ENCODE measurements around the gene PCBP1. TPM values are rescaled to one million over a fixed set of nuclear protein-coding genes. Genes with fewer than 3 reads are reported as not detected.
"Not testable (repeated sequence)": the region's sequence is repeated elsewhere in the genome, so short reads cannot be mapped to it uniquely, and the experiment has no call there.

Gene PCBP1
- total RNA-seq, 2 experiments from 2014 or later, result 470 to 489 TPM

- no peaks in the 10 kb centered on the region for H3K27me3 Mint-ChIP-seq
Observed at GRCh38 chr2:70104231-70105111, 17.2 kb downstream of the PCBP1 start.

GRCh38 chr2:70106138-70106537, 18.9 kb downstream of the PCBP1 start:
- ATAC-seq; H3K9me3 Mint-ChIP-seq; H3K4me3 Mint-ChIP-seq; DNase-seq; intact Hi-C loops (cut with micrococcal nuclease); H3K36me3 Mint-ChIP-seq (ENCODE audit: low read depth); H3K27me3 Mint-ChIP-seq: not testable (repeated sequence)
- Mint-ChIP-seq H3K27ac (peak overlapping the region; percentile 5), H3K4me1 (ENCODE audit: low read depth) (peaks cover 63% of the 10 kb centered on the region)
- CTCF ChIA-PET, result interaction anchor here (0.7 kb wide), 2 partner anchors 12 to 16 kb away, joined by 3 to 4 read pairs; no protein-coding TSS in a partner anchor
- POLR2A ChIA-PET, result interaction anchor here (1.4 to 11.0 kb wide), 3 partner anchors 16 to 18 kb away, joined by 4 to 217 read pairs (median 40); partner anchors contain the start of gene PCBP1

More at GRCh38 chr2:70104231-70105111, 17.2 kb downstream of the PCBP1 start:
- CTCF ChIA-PET, result interaction anchor here (1.0 to 2.7 kb wide), 9 partner anchors 10 to 29 kb away, joined by 3 to 15 read pairs (median 7); no protein-coding TSS in a partner anchor
- ATAC-seq (no peak), DNase-seq (peak; percentile 79)
- Mint-ChIP-seq H3K27ac (peak overlapping the region; percentile 95), H3K9me3 (no peaks in the 10 kb centered on the region), H3K4me3 (peak overlapping the region; percentile 77), H3K4me1 (ENCODE audit: low read depth) (peaks cover 58% of the 10 kb centered on the region), H3K36me3 (ENCODE audit: low read depth) (no peaks in the 10 kb centered on the region)
- intact Hi-C loops (cut with micrococcal nuclease), result no loop called here
- POLR2A ChIA-PET, result interaction anchor here (0.8 to 11.0 kb wide), 14 partner anchors 8 to 192 kb away, joined by 3 to 217 read pairs (median 7); partner anchors contain the start of genes C2orf42, MXD1 and PCBP1
- TF ChIP-seq CTCF (IDR thresholded peaks at IDR 0.05), result no peak

- ChIA-PET CTCF (interaction anchor here (1.1 kb wide), 1 partner anchor 41 kb away, joined by 3 read pairs; no protein-coding TSS in a partner anchor), POLR2A (interaction anchor here (2.5 to 11.0 kb wide), 3 partner anchors 13 to 196 kb away, joined by 7 to 217 read pairs (median 84); partner anchors contain the start of genes MXD1 and PCBP1)
- H3K36me3 Mint-ChIP-seq (ENCODE audit: low read depth); H3K9me3 Mint-ChIP-seq; intact Hi-C loops (cut with micrococcal nuclease); DNase-seq; H3K4me3 Mint-ChIP-seq; H3K27me3 Mint-ChIP-seq; ATAC-seq: not testable (repeated sequence)
- Mint-ChIP-seq H3K27ac (peak overlapping the region; percentile 92), H3K4me1 (ENCODE audit: low read depth) (peaks cover 53% of the 10 kb centered on the region)
Observed at GRCh38 chr2:70110397-70110796, 23.1 kb downstream of the PCBP1 start.

- H3K27me3 Mint-ChIP-seq, result no peaks in the 10 kb centered on the region
- no peak for TF ChIP-seq CTCF (IDR thresholded peaks at IDR 0.05)
- peak overlapping the region; percentile 17 for H3K27ac Mint-ChIP-seq
- ChIA-PET POLR2A (interaction anchor here (1.1 to 11.0 kb wide), 3 partner anchors 11 to 22 kb away, joined by 4 to 217 read pairs (median 84); partner anchors contain the start of gene PCBP1), CTCF (no interaction called here)
- DNase-seq (no peak), ATAC-seq (no peak)
- H3K36me3 Mint-ChIP-seq (ENCODE audit: low read depth), result no peaks in the 10 kb centered on the region
- H3K4me3 Mint-ChIP-seq, result no peak overlapping the region
- peaks cover 68% of the 10 kb centered on the region for H3K4me1 Mint-ChIP-seq (ENCODE audit: low read depth)
- intact Hi-C loops (cut with micrococcal nuclease), result no loop called here
- H3K9me3 Mint-ChIP-seq, result no peaks in the 10 kb centered on the region
Observed at GRCh38 chr2:70111752-70112591, 24.7 kb downstream of the PCBP1 start.

- ChIA-PET POLR2A (interaction anchor here (0.9 to 11.0 kb wide), 4 partner anchors 9 to 24 kb away, joined by 3 to 217 read pairs (median 44); partner anchors contain the start of gene PCBP1), CTCF (interaction anchor here (1.2 kb wide), 1 partner anchor 29 kb away, joined by 3 read pairs; no protein-coding TSS in a partner anchor)
Observed at GRCh38 chr2:70113359-70114070, 26.2 kb downstream of the PCBP1 start.

More at GRCh38 chr2:70113359-70114070, 26.2 kb downstream of the PCBP1 start:
- Mint-ChIP-seq H3K27me3 (no peaks in the 10 kb centered on the region), H3K9me3 (no peaks in the 10 kb centered on the region), H3K4me1 (ENCODE audit: low read depth) (peaks cover 62% of the 10 kb centered on the region), H3K36me3 (ENCODE audit: low read depth) (no peaks in the 10 kb centered on the region), H3K4me3 (no peak overlapping the region), H3K27ac (peak overlapping the region; percentile 68)
- ATAC-seq (no peak), DNase-seq (no peak)
- intact Hi-C loops (cut with micrococcal nuclease), result no loop called here
- TF ChIP-seq CTCF (IDR thresholded peaks at IDR 0.05), result no peak
